NT2/D1 (cell line): ENCODE measurements around the gene KLHL28.

Experiments used
- SUZ12 ChIP-seq: IDR thresholded peaks from 2 replicates; pipeline ENCODE4 v1.6.1; 2011; ENCODE audit not compliant: insufficient read length, insufficient read depth; ENCODE audit errors: extremely low read depth
- YY1 ChIP-seq: IDR thresholded peaks from 2 replicates; pipeline ENCODE4 v1.6.1; 2011; ENCODE audit not compliant: insufficient read length, insufficient read depth
- ZNF274 ChIP-seq: IDR thresholded peaks from 2 replicates; pipeline ENCODE4 v1.6.1; 2011; ENCODE audit warnings: mild to moderate bottlenecking, low read depth, low read length

DNA sequence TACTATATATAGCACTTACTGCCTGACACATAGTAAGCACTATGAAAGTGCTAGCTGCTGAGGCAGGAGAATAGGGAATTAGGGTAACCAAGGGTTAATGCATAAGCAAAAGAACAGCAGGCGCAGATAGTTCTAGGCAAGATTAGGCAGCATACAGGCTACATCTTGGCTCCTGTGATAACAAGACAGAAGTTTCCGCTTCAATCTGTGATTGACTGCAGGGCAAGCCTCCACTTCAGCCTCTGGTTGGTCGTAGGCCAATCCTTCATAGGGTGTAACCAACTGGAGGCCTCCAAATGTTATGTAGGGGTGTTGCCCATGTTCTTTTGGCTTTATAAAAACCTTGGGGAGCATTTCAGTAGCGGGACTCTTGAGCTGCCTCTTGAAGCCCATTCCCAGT lies 46.9 kb downstream of the KLHL28 start:
- no peak for TF ChIP-seq YY1
- no peak for TF ChIP-seq SUZ12
- no peak for TF ChIP-seq ZNF274
